ENCODE data around the gene RPL13A.
"Not testable (repeated sequence)": the region's sequence is repeated elsewhere in the genome, so short reads cannot be mapped to it uniquely, and the experiment has no call there.

The RPL13A gene

DNA sequence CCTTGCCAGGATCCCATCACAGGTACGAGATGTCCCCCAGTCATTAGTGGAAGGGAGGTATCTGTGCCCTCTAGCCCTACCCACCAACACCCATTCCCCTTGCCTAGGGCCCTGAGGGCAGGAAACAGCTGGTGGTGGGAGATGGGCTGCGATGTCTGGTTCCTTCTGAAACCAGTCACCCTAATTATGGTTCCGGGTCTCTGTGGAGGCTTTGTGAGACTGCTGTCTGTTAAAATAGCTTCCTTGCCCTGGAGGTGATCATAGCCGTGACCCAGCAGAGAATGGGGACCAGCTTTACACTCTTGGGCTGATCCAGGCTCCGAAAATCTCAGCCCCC is 28.9 kb upstream of the RPL13A start:
- DNase-seq, result no peak

DNA sequence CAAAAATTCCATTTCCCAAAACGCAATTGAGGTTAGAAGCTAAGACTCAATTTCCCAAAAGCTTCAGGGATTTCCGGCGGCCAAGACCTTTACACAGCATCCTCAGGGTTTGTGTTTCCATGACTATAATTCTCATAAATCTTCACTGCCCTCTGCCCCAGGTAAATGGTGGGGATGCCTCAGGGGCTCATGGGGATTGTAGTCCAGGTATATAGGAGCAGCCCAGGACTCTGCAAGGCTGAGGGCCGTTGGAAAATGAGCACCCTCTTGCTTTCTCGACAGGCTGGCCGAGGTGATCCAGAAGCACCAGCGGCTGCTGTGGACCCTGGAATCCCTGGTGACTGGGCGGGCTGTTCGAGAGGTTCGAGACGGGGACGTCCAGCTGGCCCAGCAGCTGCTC is 28.0 kb upstream of the RPL13A start:
- DNase-seq, result no peak

DNA sequence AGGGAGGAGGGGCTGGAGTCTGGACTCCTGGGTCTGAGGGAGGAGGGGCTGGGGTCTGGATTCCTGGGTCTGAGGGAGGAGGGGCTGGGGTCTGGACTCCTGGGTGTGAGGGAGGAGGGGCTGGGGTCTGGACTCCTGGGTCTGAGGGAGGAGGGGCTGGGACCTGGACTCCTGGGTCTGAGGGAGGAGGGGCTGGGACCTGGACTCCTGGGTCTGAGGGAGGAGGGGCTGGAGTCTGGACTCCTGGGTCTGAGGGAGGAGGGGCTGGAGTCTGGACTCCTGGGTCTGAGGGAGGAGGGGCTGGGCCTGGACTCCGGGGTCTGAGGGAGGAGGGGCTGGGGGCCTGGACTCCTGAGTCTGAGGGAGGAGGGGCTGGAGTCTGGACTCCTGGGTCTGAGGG is 26.3 kb upstream of the RPL13A start:
- not testable (repeated sequence) for DNase-seq

DNA sequence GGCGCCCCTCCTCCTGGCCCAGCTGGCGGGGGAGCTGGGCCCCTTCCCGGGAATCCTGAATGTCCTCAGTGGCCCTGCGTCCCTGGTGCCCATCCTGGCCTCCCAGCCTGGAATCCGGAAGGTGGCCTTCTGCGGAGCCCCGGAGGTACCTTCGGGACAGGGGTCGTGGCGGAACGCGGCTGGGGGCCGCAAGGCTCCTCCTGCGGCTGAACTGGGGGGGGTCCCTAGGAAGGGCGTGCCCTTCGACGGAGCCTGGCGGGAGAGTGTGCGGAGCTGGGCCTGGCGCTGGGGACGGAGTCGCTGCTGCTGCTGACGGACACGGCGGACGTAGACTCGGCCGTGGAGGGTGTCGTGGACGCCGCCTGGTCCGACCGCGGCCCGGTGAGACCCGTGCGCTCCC is 25.8 kb upstream of the RPL13A start:
- no peak for DNase-seq

DNA sequence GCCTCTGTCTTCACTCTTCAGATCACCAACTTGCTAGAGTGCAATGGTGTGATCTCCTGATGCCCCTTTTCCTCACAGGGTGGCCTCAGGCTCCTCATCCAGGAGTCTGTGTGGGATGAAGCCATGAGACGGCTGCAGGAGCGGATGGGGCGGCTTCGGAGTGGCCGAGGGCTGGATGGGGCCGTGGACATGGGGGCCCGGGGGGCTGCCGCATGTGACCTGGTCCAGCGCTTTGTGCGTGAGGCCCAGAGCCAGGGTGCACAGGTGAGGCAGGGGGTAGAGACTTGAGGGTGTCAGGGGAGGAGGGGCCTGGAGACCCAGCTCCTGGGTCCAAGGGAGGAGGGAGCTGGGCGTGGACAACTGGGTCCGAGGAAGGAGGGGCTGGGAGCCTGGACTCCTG is 24.9 kb upstream of the RPL13A start:
- no peak for DNase-seq

DNA sequence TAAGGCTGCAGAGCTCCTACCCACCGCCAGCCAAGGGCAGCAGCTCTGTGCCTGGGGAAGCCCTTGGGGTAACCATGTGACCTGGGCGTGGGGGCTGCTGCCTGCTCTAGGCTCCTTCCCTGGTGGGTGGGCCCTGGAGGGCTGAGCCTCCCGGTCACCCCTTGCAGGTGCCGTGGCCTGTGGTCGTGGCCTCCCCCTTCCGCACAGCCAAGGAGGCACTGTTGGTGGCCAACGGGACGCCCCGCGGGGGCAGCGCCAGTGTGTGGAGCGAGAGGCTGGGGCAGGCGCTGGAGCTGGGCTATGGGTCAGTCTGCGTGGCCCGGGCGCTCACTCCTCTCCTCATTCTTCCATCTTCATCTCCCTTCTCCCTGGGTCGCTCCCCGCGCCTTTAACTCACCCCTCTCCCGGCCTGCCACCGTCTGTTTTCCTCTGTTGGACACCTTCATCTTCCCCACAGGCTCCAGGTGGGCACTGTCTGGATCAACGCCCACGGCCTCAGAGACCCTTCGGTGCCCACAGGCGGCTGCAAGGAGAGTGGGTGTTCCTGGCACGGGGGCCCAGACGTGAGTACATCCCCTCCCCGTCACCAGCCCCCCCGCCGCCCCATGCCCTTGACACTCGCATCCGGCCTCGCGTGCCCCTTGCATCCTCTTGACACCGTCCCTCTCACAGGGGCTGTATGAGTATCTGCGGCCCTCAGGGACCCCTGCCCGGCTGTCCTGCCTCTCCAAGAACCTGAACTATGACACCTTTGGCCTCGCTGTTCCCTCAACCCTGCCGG is 23.3 kb upstream of the RPL13A start:
- DNase-seq, result no peak

DNA sequence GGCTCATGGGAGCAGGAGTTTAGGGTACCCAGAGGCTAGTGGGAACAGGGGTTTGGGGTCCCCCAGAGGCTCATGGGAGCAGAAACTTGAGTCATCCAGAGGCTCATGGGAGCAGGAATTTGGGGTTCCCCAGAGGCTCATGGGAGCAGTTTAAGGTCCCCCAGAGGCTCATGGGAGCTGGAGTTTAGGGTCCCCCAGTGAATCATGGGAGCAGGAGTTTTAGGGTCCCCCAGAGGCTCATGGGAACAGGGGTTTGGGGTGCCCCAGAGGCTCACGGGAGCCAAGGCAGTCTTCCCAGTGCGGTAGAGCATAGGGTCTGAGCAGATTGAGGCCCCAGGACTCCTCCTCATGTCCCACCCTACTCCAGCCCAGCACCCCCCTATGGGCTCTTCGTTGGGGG is 22.0 kb upstream of the RPL13A start:
- no peak for DNase-seq

DNA sequence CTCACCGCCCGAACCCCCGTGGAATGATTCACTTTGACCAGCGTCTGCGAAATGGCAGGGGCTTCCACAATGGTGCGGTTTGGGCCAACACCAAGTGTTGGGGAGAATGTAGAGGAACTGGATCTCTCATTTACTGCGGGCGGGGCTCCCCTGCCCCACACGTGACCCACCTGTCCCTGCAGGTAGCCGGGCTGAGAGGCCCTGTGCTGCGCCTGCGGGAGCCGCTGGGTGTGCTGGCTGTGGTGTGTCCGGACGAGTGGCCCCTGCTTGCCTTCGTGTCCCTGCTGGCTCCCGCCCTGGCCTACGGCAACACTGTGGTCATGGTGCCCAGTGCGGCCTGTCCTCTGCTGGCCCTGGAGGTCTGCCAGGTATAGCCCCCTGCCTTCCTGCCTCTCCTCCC is 19.2 kb upstream of the RPL13A start:
- DNase-seq, result no peak

DNA sequence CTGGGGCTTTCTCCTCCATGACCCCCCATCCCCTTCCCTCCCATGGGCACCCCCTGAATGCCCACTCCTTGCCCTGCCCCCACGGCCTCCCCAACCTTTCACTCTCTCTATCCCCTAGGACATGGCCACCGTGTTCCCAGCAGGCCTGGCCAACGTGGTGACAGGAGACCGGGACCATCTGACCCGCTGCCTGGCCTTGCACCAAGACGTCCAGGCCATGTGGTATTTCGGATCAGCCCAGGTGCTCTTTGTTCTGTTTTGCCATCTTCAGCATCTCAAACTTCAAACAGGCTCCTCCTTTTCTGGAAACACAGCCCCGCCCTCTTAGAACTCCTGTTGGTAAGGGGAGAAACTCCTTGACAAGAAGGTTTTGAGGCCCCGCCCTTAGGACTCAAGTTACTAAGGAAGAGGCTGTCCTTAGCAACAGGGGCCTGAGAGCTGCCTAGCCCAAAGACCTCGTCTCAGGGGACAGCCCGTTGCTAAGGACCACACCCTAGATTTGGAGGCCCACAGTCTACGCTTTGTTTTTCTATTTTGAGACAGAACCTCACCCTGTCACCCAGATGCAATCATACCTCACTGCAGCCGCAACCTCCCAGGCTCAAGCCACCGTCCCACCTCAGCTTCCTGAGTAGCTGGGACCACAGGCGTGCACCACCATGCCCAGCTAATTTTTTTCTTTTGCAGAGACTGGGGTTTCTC is 18.5 kb upstream of the RPL13A start:
- peak; percentile 98 for DNase-seq

DNA sequence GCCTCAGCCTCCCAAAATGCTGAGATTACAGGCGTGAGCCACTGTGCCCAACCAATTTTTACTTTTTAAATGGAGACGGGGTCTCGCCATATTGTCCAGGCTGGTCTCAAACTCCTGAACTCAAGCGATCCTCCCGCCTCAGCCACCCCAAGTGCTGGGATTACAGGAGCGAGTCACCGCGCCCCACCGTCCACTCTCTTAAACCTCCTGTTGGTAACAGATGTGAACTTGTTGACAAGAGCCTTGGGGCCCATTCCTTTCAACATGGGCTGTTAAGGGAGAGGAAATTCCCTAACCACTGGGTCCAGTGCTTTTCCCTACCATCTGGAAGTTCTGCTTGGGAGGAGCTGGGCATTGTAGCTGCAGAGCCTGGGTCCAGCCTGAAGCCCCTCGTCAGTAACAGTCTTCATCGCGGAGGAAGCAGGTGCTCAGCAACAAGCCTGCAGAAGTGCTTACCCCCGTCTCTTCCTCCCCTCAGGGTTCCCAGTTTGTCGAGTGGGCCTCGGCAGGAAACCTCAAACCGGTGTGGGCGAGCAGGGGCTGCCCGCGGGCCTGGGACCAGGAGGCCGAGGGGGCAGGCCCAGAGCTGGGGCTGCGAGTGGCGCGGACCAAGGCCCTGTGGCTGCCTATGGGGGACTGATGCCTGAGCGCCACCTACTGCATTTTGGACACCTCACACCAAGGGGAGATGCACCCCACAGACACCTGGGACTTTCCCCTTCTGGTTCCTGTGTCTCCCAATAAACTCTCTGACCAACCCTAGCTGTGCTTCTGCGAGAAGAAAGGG is 17.4 kb upstream of the RPL13A start:
- DNase-seq, result peak; percentile 88 to 94

DNA sequence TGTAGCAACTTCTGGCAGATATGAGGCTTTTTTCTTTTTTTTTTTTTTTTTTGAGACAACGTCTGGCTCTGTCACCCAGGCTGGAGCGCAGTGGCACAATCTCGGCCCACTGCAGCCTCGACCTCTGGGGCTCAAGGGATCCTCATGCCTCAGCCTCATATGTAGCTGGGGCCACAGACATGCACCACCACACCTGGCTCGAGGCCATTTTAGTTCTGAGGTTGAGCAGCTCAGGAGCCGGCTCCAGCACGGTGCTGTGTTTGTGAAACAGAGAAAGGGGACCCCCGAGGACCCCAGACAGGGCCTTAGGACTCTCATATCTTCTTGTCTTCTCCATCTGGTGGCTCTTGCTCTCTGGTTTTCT is 16.8 kb upstream of the RPL13A start:
- no peak for DNase-seq

DNA sequence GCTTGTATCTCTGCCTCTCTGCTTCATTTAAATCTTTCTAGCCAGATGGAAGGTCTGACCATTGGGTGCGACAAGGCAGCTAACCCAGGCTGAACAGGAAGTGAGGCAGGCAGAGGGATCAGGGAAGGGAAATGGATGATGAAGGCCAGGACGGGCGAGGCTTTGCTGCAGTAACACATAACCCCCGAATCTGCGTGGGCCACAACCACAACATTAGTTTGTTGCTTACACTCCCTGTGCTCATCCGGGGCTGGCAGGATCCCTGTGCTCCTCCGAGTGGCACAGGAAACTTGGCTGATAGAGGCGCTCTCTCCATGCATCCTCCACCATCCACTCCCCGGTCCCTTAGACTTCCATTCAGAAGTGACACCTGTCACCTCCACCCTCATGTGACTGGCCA is 14.5 kb upstream of the RPL13A start:
- no peak for DNase-seq

DNA sequence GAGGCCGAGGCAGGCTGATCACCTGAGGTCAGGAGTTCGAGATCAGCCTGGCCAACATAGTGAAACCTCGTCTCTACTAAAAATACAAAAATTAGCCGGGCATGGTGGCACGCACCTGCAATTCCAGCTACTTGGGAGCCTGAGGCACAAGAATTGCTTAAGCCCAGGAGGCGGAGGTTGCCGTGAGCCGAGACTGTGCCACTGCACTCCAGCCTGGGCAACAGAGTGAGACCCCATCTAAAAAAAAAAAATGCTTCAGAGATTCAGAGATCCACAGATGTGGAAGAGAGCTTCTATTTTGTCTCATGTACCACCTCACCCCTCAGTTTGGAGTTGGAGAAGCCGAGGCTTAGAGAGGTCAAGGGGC is 13.9 kb upstream of the RPL13A start:
- not testable (repeated sequence) for DNase-seq

DNA sequence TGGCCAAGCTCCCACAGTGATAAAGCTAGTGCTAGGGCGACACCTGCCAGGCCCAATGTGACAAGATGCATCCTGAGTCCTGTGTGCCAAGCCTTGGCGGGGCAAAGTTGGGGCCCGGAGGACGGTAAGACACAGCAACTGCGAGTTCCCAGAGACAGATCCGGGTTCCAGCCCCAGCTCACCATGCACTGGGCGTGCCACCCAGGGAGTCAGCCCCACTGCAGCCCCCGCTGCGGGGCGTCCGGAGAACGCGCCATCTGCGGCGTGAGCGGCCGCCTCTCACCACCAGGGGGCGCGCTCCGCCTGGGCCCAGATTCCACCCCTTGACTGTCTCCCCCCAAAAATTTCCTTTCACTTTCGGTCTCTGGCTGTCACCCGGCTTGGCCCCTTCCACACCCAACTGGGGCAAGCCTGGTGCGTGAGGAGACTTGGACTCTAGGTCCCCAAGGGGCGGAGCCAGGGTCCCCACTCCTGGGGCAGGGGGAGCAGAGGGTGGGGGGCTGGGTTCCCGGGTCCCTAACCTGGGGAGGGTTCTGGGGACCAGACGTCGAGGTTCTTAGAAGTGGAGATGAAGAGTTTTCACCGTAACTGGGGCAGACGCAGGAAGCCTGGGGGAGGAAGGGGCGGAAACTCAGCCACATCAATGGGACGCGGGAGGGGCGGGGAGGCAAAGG is 13.4 kb upstream of the RPL13A start, which contains the start of gene FLT3LG:
Gene FLT3LG (plus strand): TSS at position 348 of the 674 bp plus-strand sequence. CDS start 425 bp downstream, outside the sequence.
- peak; percentile 94 to 96 for DNase-seq

DNA sequence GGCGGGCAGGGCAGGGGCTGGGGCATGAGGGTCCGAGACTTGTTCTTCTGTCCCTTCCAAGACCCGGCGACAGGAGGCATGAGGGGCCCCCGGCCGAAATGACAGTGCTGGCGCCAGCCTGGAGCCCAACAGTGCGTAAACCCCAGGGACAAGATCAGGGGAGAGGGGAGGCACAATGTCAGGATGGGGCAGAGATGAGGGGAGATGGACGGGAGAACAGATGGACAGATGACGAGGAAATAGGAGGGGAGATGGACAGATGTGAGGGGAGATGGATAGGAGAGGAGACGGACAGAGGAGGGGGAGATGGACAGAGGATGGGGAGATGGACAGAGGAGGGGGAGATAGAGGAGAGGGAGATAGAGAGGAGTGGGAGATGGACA is 12.9 kb upstream of the RPL13A start:
- DNase-seq, result no peak

DNA sequence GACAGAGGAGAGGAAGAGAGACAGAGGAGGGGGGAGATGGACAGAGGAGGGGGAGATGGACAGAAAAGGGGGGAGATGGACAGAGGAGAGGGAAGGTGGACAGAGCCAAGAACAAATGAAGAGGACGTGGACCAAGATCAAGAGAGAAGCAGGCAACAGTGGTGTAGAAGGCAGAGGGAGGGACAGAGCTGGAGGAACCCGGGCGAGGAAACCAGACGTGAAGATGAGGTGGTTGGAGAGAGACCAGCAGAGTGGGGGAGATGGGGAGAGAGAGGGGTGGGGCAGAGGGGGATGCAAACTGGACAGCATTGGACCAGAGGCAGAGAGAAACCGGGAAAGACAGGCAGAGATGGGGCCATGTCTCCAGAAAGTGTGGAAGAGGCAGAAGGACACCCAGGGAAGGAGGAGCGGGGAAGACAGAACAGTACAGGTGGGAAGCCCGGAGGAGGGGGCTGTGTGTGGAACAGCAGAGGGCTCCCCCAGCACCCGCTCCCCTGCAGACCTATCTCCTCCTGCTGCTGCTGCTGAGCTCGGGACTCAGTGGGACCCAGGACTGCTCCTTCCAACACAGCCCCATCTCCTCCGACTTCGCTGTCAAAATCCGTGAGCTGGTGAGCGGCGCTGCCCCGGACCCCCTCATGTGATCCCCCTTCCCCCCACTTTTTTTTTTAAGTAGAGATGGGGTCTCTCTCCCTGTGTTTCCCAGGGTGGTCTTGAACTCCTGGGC is 12.1 kb upstream of the RPL13A start:
- no peak for DNase-seq

DNA sequence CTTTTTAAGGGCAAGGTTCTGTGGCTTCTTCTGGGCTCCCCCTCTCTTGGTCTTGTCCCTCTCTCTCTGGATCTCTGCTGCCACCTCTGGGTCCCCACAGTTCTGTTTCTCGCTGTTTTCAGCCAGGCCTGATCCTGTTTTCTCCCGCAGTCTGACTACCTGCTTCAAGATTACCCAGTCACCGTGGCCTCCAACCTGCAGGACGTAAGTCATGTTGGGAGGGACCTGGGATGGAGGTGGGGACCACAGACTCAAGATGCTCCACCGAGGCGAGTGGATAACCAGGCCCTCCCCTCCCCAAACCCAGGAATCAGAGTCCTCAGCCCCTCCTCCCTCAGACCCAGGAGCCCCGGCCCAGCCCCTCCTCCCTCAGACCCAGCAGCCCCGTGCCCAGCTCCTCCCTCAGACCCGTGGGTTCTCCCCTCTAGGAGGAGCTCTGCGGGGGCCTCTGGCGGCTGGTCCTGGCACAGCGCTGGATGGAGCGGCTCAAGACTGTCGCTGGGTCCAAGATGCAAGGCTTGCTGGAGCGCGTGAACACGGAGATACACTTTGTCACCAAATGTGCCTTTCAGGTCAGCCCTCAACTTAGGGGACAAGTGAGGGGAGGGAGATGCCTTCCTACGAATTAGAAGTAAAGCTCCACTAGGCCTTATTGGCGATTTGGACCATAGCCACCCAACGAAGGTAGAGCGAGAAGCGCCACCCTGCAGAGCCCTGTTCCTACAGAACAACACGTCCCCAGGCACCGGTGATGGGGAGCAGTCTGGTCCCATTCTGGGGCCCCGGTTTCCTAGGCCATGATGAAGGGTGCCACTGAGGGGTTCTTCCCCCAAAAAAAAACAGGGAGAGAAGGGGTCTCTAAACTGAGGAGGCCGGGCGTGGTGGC is 11.2 kb upstream of the RPL13A start:
- DNase-seq, result peak; percentile 61 to 75

DNA sequence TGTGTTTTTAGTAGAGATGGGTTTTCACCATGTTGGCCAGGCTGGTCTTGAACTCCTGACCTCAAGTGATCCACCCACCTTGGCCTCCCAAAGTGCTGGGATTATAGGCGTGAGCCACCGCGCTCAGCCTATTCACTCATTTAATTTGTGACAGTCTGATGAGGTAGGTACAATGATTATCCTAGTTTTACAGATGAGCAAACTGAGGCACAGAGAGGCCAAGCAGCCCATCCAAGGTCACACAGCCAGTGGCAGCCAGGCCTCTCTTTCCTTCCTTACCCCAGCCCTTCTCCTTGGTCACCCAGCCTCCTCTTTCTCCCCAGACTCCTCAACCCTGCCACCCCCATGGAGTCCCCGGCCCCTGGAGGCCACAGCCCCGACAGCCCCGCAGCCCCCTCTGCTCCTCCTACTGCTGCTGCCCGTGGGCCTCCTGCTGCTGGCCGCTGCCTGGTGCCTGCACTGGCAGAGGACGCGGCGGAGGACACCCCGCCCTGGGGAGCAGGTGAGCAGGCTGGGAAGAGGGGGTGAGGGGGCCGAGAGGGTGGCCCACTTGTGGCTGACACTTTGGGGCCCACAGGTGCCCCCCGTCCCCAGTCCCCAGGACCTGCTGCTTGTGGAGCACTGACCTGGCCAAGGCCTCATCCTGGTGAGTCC is 7.3 kb upstream of the RPL13A start:
- DNase-seq, result no peak

DNA sequence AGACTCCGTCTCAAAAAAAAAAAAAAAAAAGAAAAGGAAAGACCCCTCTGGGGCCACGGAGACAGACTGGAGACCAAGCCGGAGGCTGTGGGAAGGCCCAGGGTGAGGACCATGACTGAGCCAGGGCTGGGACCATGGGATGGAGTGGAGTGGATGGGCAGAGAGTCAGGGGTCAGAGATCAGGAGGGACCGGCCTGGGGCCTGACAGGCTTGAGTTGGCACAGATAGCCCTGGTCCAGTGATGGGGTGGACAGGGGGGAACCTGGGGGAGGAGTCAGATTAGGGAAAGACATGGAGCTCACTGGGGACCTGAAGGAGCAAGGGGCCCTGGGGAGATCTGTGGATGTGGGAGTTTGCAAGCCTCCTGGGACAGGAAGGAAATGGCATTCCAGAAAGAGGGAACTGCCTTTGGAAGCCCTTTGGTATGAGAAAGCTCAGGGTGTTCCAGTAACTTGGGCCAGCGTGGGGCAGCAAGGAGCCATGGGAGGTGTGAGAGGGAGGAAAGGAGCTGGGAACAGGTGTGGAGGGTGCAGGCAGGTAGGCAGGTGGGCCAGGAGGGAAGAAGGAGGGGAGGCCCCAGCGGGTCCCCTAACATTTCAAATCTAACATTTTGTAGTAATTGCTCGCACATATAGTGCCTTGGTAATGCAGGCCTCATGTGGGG is 6.3 kb upstream of the RPL13A start:
- no peak for DNase-seq

DNA sequence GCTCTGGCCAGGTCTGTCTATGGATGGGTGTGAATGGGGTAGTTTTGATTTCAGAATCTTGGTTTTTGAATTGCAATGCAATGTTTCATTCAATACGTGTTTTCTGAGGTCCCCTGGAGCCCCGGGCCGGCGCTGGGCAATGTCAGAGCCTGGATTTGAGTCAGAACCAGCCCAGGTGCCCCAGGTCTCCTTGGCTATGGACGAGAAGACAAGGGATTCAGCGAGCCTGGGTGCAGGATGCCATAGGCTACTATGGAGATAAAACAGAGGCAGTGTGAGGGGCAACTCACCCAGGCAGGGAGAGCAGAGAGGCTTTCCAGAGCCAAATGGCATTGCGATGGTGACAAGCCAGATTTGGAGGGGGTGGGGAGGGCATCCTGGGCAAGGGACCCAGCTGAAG is 1.2 kb upstream of the RPL13A start:
- no peak for DNase-seq
